ENCODE data around the gene CDH13. TPM values are rescaled to one million over a fixed set of nuclear protein-coding genes. Genes with fewer than 3 reads are reported as not detected.

The CDH13 gene
- total RNA-seq, 4 donors from 2014 or later: 6.4 to 19.7 (median 11.7) TPM

- TF ChIP-seq, protein P1, sequence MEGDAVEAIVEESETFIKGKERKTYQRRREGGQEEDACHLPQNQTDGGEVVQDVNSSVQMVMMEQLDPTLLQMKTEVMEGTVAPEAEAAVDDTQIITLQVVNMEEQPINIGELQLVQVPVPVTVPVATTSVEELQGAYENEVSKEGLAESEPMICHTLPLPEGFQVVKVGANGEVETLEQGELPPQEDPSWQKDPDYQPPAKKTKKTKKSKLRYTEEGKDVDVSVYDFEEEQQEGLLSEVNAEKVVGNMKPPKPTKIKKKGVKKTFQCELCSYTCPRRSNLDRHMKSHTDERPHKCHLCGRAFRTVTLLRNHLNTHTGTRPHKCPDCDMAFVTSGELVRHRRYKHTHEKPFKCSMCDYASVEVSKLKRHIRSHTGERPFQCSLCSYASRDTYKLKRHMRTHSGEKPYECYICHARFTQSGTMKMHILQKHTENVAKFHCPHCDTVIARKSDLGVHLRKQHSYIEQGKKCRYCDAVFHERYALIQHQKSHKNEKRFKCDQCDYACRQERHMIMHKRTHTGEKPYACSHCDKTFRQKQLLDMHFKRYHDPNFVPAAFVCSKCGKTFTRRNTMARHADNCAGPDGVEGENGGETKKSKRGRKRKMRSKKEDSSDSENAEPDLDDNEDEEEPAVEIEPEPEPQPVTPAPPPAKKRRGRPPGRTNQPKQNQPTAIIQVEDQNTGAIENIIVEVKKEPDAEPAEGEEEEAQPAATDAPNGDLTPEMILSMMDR (IDR thresholded peaks at IDR 0.05; ENCODE audit: low read depth): no peak
Measured at GRCh38 chr16:82672676-82673075, 45.9 kb downstream of the CDH13 start.

DNA sequence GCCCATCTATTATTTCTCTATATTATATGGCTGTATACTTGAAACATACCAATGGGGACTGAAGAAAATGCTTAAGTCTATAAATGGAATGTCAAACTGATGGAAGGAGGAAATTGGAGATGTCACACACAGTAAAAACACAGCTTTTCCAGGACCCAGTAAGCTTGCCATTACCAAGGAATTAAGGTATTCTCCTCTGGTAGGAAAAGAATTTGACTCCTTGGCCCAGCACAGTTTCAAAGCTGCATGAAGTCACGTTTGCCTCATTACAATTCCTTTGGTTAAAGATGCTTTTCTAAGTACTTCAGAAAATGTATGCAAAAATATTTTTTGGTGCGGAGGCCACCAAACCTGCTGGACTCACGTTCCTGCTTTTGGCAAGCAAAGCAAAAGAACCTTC is 48.5 kb downstream of the CDH13 start:
- TF ChIP-seq, protein P1 (IDR thresholded peaks at IDR 0.05; ENCODE audit: low read depth): no peak

DNA sequence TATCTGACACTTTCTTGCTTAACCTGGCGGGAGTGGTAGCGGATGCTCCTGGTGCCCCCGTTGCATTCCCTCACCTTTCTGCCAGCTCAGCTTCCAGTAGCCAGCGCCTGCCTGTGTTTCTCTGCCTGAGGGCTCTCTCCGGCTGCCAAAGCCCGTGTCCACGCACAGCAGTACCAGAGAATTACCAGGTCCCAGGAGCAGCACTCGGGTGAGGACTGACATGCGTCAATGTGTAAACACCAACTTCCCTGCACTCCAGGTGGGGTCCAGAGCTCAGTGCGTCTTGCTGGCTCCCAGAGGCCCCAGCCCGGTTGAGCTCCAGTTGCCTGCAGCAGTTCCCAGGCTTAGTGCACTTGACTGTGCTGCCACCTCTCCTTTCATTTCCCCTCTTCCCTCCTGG is 54.8 kb downstream of the CDH13 start:
- TF ChIP-seq, protein P1 (IDR thresholded peaks at IDR 0.05; ENCODE audit: low read depth): no peak

DNA sequence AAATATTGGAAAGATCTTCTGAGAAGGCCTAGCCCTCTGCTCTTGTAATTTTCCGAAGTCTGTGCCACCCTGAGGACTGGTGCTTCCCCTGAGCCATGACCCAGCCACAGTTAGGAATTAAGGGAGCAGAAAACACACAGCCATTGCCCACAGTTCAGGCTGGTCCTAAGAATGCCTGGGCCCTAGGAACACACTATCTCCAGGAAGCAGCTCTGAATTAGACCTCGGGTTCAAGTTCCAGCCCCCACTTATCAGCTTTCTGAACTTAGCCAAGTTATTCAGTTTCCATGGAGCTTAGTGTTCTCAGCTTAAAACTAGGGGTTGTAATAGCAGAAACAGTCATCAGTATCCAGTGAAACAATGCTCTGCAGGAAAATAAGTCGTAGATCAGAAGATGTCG is 56.0 kb downstream of the CDH13 start:
- TF ChIP-seq, protein P1 (IDR thresholded peaks at IDR 0.05; ENCODE audit: low read depth): no peak

- TF ChIP-seq, protein P1 (IDR thresholded peaks at IDR 0.05; ENCODE audit: low read depth): no peak
Measured at GRCh38 chr16:82684256-82684655, 57.5 kb downstream of the CDH13 start.

GRCh38 chr16:82685526-82685925 is 58.8 kb downstream of the CDH13 start:
- TF ChIP-seq, protein P1 (IDR thresholded peaks at IDR 0.05; ENCODE audit: low read depth): no peak

- TF ChIP-seq, protein P1 (IDR thresholded peaks at IDR 0.05; ENCODE audit: low read depth): no peak
Measured at GRCh38 chr16:82694239-82694874, 67.6 kb downstream of the CDH13 start.
